ENCODE data around the gene CCDC88B. TPM values are rescaled to one million over a fixed set of nuclear protein-coding genes. Genes with fewer than 3 reads are reported as not detected.
A peak's percentile ranks its signal among the peaks of the same experiment; 100 is the strongest.

CCDC88B gene
- total RNA-seq, 4 donors from 2014 or later: 0.98 to 5.2 (median 2.1) TPM

- TF ChIP-seq POLR2A (IDR thresholded peaks at IDR 0.05) (peak; percentile 78 to 82), CTCF (IDR thresholded peaks at IDR 0.05 in 4 of 5, conservative IDR thresholded peaks at IDR 0.05 in 1 of 5) (no peak)
- in situ Hi-C loops (cut with MboI; ENCODE audit: low sequenced_read_pairs in 4 of 4) (no loop called here), intact Hi-C loops (cut with DNase I; ENCODE audit: low total_unique reads) (loop anchor here (1.0 kb wide), 1 partner anchor 47 kb away; no protein-coding TSS in a partner anchor)
- DNase-seq: peak; percentile 99
- no peaks in the 10 kb centered on the region for H3K9me3 ChIP-seq
- H3K27me3 ChIP-seq: no peaks in the 10 kb centered on the region
- H3K27ac ChIP-seq: peak within 1 kb of the TSS; percentile 88 to 98 (median 94)
- H3K4me3 ChIP-seq: peak within 1 kb of the TSS; percentile 73 to 99 (median 91)
- peaks cover 32 to 43% of the 10 kb centered on the region in 2 donors for H3K4me1 ChIP-seq
- peak; percentile 86 to 93 for ATAC-seq
- H3K36me3 ChIP-seq: peaks cover 0 to 44% of the 10 kb centered on the region in 2 donors
Measured at GRCh38 chr11:64317325-64317960, 22.6 kb upstream of the CCDC88B start, which contains the start of gene TRMT112. Gene TRMT112 (minus strand): TSS chr11:64317559. CDS start chr11:64317526, 33 bp downstream.

GRCh38 chr11:64317961-64318765, 21.8 kb upstream of the CCDC88B start, which contains the start of gene PRDX5:
Gene PRDX5 (plus strand): TSS chr11:64318121. CDS start chr11:64318216, 95 bp downstream.
- Histone ChIP-seq H3K27me3 (no peaks in the 10 kb centered on the region), H3K27ac (peak within 1 kb of the TSS; percentile 88 to 98 (median 94)), H3K9me3 (no peaks in the 10 kb centered on the region), H3K4me3 (peak within 1 kb of the TSS; percentile 73 to 99 (median 91)), H3K4me1 (peaks cover 24 to 36% of the 10 kb centered on the region in 2 donors), H3K36me3 (peaks cover 0 to 44% of the 10 kb centered on the region in 2 donors)
- in situ Hi-C loops (cut with MboI; ENCODE audit: low sequenced_read_pairs in 4 of 4): no loop called here
- DNase-seq (peak; percentile 94 to 97), ATAC-seq (peak; percentile 80 to 85)
- intact Hi-C loops (cut with DNase I; ENCODE audit: low total_unique reads): loop anchor here (1.0 kb wide), 3 partner anchors 24 to 48 kb away; no protein-coding TSS in a partner anchor
- peak; percentile 73 to 81 for TF ChIP-seq POLR2A (IDR thresholded peaks at IDR 0.05)
- peak in 4 of 5 experiments; percentile 34 to 62 (median 56) for TF ChIP-seq CTCF (IDR thresholded peaks at IDR 0.05 in 4 of 5, conservative IDR thresholded peaks at IDR 0.05 in 1 of 5)

GRCh38 chr11:64318766-64319761, 20.9 kb upstream of the CCDC88B start:
- Histone ChIP-seq H3K4me1 (peaks cover 15 to 27% of the 10 kb centered on the region in 2 donors), H3K9me3 (no peaks in the 10 kb centered on the region), H3K36me3 (peaks cover 0 to 42% of the 10 kb centered on the region in 2 donors), H3K27ac (peak overlapping the region; percentile 88 to 98 (median 94)), H3K27me3 (no peaks in the 10 kb centered on the region), H3K4me3 (peak overlapping the region; percentile 73 to 99 (median 91))
- no peak for DNase-seq
- no peak for ATAC-seq
- in situ Hi-C loops (cut with MboI; ENCODE audit: low sequenced_read_pairs in 4 of 4): no loop called here
- TF ChIP-seq POLR2A (IDR thresholded peaks at IDR 0.05): no peak
- no peak for TF ChIP-seq CTCF (IDR thresholded peaks at IDR 0.05 in 4 of 5, conservative IDR thresholded peaks at IDR 0.05 in 1 of 5)
- intact Hi-C loops (cut with DNase I; ENCODE audit: low total_unique reads): loop anchor here (1.0 kb wide), 2 partner anchors 23 to 36 kb away; no protein-coding TSS in a partner anchor

GRCh38 chr11:64320556-64320955, 19.4 kb upstream of the CCDC88B start:
- Histone ChIP-seq H3K4me1 (peaks cover 11 to 20% of the 10 kb centered on the region in 2 donors), H3K36me3 (peaks cover 0 to 27% of the 10 kb centered on the region in 2 donors), H3K27me3 (no peaks in the 10 kb centered on the region), H3K9me3 (no peaks in the 10 kb centered on the region), H3K27ac (no peak overlapping the region), H3K4me3 (no peak overlapping the region)
- TF ChIP-seq CTCF (IDR thresholded peaks at IDR 0.05 in 4 of 5, conservative IDR thresholded peaks at IDR 0.05 in 1 of 5) (no peak), POLR2A (IDR thresholded peaks at IDR 0.05) (no peak)
- no peak for DNase-seq
- intact Hi-C loops (cut with DNase I; ENCODE audit: low total_unique reads): no loop called here
- in situ Hi-C loops (cut with MboI; ENCODE audit: low sequenced_read_pairs in 4 of 4): no loop called here
- no peak for ATAC-seq
